Islet precursor cell (in vitro differentiated cells): ENCODE measurements around the gene ZNF197.
"Not testable (repeated sequence)": the region's sequence is repeated elsewhere in the genome, so short reads cannot be mapped to it uniquely, and the experiment has no call there.

Source experiments
- DNase-seq: peaks from one replicate; pipeline ENCODE4 v3.0.0-alpha.2; 2018

ZNF197 gene

DNA sequence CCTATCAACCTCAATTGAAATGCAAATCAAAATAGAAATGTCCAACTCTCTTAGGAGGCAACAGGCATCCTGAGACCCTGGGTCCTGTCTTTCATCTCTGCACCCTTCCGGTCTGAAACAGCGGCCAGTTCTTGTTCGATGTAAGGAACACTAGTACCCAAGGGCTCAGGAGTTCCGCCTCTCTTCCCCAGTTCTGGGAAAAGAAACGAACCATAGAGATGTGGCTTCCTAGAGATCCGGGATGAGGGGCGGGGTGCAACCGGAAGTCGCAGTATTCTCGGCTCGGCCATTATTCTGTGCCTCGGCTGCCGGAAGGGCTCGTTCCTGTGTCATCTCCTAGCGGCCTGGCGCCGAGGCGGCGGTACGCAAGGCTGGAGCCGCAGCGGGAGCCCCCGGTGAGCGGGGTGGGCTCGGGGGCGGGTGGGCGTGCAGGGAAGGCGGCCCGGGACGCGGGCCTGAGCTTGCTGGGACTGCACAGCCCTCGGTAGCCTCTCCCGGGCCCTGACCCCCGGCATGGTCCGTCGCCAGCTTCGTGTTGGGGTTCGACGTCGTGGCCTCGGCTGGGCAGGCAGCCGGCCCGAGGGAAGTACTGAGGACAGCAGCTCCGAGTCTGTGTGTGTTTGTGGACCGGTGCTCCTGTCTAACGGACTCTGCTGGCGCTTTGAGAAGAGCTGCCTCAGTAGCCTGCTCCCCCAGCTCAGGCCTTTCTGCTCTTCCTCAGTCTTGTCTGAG, at the start of gene ZNF197:
ZNF197 (plus strand) TSS at position 288 of the 732 bp plus-strand sequence. CDS start 4,119 bp downstream, outside the sequence.
- peak; percentile 94 for DNase-seq

DNA sequence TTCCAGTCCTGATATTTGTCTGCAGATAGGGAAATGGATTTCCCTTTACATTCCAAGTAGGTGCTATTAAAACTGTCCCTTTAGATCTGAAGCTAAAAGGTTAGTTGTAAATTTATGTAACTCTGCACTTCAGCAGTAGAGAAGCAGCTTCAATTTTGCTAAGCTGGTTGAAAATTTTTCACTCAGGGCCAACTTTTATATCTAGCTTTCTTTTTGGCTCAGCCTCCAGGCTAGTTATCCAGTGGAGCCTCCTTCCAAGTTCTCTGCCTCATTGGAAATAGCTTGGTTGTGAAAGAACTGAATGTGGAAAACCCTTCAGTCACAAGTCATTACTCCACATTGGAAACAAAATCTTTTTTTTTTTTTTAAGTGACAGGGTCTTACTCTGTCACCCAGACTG, 48.2 kb upstream of the ZNF197 start:
- no peak for DNase-seq

DNA sequence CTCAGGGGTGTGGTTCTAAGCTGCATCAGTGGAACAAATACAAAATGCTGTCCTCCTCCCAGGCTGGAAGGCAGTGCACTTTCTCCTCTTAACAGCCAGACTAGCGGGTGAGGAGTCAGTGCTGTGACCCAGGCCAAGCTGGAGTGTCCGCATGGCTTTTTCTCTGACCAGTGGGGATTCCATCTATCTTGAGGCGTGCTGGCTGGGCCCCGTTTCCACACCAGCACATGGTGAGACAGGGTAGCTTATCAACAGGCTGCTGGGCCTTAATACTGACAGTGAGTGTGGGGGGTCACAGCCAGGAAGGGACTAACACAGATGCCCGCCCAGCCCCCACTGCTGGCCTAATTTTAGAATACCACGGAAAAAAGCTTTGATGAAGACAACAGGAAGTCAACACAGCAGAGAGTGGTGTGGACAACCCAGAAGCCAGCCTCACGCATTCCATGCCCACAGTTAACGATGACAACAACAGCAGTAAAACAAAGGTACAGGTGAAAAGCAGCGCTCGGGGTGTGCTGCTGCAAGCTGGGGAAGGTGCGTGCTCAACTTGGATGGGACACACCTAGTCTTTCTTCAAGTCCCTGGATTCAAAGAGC, 47.4 kb upstream of the ZNF197 start:
- not testable (repeated sequence) for DNase-seq

DNA sequence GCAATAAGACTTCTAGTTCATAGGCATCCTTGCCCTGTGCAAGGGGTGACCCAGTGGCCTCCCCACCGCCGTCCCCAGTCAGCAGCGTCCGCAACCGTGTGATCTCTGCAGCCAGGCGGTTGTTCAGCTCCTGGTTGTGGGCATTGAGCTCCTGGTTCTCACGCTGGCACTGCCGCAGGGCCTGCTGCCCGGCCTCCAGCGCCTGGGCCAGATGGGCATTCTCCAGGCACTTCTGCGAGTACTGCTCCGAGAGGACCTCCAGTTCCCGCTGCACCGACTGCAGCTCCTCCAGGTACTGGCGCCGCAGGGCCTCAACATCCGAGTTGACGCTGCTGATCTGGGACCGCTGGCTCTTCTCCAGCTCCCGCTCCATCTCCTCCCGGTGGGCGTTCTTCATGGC, 46.5 kb upstream of the ZNF197 start:
- DNase-seq = not testable (repeated sequence)

DNA sequence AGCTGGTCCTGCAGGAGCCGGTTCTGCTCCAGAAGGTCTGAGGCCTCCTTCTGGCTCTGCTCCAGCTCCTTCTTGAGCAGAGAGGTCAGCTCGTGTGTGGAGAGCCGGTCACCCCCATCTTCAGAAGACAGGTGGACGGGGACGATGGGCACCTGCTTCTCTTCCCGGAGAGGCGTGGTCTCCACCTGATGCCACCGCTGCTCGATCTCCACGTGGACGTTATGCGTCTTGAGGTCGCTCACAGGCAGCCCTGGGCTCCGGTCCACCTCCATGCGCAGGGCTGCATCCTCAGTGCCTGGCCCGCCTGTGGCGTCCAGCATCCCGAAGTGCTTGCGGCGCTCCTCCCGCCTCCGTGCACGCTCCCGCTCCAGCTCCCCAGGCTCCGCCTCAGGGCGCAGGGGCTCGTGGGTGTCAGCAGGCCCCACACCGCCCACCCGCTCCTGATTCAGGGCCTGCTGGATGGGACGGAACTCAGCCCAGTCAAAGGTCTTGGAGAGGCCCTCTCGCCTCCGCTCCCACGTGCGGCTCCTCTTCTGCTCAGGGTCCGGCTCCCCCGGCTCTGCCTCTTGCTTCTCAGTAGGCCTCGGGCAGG, 45.8 kb upstream of the ZNF197 start:
- DNase-seq = not testable (repeated sequence)

DNA sequence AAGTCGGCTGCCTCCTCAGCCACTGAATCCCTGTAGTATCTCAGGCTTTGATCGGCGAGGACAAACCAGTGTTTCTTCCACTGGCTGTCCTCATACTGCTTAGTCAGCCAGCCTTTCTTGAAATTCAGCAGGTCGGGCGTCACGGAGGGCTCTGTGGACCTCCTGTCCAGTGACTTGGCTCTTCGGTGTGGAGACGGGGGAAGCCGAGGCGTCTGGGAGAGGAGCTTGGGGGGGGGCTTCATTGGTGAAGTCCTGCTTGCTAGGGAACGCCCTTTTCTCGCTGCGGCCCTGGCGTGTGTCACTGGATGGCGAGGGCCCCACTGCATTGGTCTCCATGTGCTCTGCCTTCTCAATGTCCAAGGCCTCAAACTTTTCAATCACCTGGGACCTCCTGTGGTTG, 45.1 kb upstream of the ZNF197 start:
- not testable (repeated sequence) for DNase-seq

DNA sequence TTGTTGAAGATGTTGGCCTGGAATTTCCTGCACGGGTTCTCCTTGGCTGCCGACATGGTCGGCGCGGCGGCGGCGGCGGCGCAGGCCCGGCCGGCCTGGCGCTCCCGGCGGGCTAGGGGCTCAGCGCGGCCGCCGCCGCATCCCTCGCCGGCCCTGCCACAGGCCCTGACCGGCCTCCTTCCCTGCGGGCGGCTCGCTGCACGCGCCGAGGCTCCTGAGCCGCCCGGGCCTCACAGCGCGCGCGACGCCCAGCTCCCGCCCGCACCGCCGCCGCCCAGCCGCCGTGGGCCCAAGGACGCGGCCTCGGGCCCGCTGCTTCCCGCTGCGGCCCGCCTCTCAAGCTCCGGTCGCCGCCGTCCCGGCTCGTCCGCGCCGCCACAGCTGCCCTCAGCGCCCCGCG, 43.9 kb upstream of the ZNF197 start:
- not testable (repeated sequence) for DNase-seq

DNA sequence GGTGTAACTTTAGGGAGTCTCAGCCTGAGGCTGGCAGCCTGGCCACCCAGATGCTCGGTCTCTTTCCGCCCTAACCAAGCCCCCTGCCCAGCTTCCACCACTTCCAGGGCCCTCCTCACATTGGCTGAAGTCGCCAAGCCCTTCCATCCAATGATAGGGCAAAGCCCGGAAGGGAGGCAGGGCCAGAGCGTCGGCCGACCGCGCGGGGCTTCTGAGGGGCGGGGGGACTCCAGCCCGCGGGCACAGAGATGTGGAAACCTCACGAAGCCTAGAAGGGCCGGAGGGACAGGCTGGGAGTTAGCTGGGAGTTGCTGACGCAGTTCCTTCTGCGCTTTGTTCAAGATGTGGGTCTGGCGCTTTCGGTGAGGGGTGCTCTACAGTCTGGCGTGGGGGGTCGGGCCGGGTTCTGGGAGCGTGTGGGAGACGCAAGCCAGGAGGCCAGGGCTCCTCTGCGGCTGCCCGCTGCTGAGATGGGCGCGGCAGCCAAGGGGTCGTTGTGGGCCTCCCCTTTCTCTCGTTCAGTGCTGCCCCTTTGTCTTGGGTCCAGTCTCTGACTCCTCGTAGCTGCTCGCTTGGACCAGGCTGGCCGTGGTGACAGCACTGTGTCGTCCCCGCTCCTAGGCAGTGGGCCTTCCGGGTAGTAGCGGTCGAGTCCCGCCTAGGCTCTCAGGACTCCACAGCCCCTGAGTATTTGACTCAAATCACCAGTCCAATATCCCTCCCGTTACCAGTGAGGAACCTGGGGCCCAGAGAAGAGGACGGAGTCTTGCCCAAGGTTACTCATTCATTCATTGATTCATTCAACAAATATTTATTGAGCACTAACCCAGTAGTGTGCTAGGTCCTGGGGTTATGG, 40.0 kb upstream of the ZNF197 start, which contains the start of gene ZNF660:
ZNF660 (plus strand) TSS at position 319 of the 856 bp plus-strand sequence. CDS start 9,230 bp downstream, outside the sequence.
- DNase-seq = peak; percentile 96

DNA sequence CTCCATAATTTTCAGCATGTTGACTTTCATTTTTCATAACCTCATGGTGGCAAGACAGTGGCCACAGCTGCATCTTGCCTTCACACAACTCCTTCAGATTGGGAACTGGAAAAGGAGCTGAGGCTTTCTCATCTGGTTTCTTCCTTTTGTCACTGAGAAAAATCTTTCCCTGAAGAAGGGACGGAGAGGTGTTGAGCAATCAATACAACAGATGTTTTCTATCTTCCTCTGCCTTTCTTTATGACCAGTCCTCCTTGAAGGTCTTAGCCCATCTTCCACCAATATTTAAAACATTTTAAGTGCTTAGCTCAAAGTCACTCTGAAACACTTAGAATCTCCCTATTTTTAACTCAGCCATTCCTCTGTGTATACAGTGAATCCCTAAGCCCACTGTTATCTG, 28.2 kb upstream of the ZNF197 start:
- no peak for DNase-seq

DNA sequence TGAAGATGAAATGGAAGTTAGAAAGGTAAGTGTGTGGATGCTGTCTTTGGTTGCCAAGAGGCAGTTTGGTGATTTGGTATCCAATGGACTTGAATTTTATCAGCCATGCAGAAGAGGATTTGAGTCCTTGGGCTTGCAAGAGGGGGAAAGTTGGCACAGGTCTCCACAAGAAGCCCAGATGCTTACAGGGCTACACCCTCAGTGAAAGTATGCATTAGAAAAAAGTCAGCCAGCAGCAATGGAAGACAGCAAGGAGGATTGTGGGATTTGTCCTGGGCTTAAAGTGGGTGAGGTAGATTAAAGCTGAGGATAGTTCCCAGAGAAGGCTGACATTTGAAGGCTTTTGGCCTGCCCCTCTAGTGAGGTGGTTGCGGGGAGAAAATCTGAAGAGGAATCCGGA, 23.1 kb upstream of the ZNF197 start:
- DNase-seq = no peak

DNA sequence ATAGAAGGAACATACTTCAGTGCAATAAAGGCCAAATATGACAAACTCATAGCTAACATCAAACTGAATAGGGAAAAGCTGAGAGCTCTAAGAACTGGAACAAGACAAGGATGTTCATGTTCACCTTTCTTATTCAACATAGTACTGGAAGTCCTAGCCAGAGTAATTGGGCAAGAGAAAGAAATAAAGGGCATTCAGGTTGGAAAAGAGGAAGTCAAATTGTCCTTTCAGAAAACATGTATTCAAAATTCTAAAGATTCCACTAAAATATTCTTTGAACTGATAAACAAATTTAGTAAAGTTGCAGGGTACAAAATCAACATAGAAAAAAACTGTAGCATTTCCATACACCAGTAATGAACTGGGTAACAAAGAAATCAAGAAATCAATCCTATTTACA, 12.2 kb upstream of the ZNF197 start:
- no peak for DNase-seq

DNA sequence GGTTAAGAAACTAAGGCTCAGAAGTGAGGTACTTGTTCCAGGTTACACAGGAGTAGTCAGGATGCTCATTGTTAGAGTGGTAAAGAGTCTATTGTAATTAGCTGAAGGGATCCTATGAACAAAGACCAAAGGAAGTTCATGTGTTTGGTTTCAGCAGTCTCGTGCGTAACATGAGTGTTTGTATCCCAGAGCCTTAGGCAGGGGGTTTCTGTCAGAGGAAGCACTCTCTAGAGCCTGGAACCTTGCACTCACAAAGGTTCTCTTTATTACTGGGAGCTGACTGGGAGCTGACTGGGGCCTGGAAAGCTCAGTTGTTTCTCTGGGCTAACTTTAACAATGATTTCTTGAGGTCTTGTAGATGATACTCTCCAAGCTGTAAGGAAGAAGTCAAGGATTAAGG, 3.9 kb downstream of the ZNF197 start:
- DNase-seq = no peak

DNA sequence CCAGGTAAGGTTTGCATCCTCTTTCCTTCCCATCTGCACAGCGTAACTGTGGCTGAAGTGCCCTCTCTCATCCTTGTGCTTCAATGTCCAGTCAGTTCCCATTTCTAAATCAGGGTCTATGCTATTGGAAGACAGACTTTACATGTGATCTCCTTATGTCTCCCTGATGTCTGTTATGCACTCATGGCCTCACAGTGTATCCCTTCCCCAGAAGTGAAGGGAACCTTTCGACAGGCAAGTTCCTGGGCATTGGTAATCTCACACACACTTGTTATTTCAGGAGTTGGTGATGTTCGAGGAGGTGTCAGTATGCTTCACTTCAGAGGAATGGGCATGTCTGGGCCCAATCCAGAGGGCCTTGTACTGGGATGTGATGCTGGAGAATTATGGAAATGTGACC, 7.4 kb downstream of the ZNF197 start:
- no peak for DNase-seq

DNA sequence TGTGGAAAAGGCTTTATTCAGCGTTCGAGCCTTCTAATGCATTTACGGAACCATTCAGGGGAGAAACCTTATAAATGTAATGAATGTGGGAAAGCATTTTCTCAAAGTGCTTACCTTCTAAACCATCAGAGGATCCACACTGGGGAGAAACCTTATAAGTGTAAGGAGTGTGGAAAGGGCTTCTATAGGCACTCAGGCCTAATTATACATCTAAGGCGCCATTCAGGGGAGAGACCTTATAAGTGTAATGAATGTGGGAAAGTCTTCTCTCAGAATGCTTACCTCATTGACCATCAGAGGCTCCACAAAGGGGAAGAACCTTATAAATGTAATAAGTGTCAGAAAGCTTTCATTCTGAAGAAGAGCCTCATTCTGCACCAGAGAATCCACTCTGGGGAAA, 17.5 kb downstream of the ZNF197 start:
- DNase-seq = no peak

DNA sequence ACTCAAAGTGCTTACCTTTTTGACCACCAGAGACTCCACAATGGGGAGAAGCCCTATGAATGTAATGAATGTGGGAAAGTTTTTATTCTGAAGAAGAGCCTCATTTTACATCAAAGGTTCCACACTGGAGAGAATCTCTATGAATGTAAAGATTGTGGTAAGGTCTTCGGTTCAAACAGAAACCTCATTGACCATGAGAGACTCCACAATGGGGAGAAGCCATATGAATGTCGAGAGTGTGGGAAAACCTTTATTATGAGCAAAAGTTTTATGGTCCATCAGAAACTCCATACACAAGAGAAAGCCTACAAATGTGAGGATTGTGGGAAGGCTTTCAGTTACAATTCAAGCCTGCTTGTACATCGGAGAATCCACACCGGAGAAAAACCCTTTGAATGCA, 18.2 kb downstream of the ZNF197 start:
- DNase-seq = no peak

DNA sequence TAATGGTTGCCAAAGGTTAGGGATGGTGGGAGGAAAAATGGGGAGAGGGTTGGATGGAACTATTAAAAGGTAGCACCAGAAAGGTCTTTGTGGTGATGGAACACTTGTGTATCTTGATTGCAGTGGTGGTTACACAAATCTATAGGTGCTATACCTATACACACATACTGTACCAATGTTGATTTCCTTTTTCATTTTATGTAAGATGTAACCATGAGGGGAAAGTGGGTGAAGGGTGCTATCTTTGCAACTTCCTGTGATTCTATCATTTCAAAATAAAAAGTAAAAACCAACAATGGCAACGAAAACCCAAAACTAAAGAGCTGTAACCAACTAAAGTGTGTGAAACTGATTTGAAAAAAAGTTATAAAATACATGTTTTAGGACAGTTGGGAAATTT, 22.9 kb downstream of the ZNF197 start:
- no peak for DNase-seq

DNA sequence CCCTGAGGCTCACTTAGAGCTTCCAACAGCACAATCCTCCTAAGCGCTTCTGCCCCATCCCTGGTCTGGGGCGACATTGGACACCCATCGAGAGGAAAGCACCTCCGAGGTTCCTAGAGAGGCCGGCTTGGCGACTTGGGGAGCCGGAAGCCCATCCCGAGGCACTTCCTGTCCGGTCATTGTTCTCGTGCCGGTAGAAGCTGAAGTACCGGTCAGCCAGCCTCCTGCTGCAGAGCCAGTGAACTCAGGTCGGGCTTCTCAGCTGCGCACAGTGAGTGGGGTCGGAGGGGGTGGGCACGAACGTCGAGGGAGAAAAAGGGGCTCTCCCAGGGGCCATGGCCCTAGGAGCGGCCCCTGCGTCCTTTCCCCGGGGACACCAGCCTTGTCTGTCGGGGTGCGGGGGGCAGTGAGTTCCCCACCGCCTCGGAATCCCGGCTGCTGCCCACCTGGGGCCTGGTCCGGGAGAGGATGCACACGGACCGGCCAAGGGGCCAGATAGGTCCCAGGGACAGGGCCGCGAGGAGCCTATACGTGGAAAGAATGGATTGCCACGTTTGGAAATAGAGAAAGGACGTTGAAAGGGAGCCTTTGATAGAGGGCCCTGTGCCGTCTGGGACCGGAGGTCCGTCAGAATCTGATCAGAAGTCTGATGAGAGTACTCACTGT, 23.9 kb downstream of the ZNF197 start, which contains the start of gene ZNF35:
ZNF35 (plus strand) TSS at position 169 of the 666 bp plus-strand sequence. CDS start 2,336 bp downstream, outside the sequence.
- DNase-seq = peak; percentile 94

DNA sequence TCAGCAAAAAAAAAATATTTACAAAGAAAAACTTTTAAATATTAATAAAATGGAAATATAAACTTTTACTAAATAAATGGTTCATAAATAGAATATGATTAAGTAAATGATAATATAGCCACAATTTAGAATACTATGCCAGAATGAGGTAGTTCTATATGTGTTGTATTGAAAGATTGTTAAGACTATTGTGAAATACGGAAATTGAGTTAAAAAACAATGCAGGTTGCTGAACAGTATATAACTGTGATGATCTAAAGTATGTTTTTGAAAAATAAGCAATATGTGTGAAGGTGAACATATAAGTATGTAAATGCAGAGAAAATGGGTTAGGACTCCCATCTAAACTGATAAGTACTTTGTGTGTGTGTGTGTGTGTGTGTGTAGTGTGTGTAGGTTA, 24.9 kb downstream of the ZNF197 start:
- DNase-seq = no peak

DNA sequence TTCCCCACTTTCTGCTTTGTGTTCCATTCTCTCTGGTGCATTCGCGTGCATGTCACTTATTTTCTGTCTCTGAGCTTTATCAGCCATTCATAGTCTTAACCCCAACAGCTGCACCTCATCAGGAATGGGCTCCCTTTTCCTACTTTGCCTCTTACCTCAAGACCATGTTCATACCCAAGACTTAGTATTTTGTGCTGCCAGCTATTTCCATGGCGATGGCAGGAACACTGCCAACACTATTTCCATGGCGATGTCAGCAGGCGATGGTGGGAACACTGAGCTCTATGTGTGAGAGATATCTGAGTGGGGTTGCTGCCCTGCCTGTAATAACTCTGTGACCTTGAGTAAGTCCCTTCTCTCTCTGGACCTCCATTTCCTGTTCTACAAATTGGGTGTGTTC, 29.2 kb downstream of the ZNF197 start:
- no peak for DNase-seq

DNA sequence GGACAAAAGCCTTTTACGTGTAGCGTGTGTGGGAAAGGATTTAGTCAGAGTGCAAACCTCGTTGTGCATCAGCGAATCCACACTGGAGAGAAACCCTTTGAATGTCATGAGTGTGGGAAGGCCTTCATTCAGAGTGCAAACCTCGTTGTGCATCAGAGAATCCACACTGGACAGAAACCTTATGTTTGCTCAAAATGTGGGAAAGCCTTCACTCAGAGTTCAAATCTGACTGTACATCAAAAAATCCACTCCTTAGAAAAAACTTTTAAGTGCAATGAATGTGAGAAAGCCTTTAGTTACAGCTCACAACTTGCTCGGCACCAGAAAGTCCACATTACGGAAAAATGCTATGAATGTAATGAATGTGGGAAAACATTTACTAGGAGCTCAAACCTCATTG, 34.2 kb downstream of the ZNF197 start:
- DNase-seq = no peak

DNA sequence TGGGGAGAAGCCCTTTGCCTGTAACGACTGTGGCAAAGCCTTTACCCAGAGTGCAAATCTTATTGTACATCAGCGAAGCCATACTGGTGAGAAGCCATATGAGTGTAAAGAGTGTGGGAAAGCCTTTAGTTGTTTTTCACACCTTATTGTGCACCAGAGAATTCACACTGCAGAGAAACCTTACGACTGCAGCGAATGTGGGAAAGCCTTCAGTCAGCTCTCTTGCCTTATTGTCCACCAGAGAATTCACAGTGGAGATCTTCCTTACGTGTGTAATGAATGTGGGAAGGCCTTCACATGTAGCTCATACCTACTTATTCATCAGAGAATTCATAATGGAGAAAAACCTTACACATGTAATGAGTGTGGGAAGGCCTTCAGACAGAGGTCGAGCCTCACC, 34.6 kb downstream of the ZNF197 start:
- DNase-seq = no peak

DNA sequence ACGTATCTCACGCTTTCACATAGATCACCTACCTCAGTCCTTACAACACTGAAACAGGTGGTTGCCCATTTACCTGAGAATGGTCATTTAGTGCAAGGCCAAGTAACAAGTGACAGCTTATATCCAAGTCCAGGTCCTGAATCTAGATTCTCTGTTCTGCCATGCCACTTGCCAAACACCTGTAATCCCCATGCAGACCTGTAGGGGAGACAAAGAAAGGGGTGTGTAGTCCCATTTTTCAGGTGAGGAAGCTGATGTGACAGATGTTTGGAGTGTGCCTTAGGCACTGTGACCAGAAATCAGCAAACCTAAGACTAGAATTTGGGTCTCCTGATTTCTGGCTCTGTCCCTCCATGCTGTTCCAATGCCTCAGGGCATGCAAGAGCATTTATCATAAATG, 36.4 kb downstream of the ZNF197 start:
- DNase-seq = no peak

DNA sequence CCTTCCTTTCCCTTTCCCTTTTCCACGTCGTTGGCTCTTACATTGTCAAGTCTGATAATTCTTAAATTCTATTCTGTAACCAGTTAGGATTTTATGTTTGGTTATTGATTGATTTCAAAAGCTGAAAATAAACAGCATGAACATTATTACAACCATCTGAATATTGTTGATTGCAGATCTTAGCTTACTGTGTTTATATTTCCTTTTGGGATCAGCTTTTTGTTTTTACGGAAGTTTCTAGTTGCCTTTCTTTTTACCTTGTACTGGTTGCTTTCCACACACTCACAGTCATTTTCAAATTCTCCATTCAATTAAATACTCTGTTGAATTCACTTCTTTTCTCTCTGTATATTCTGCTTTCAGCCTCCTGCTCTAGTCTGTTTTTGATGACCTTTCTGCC, 40.3 kb downstream of the ZNF197 start:
- no peak for DNase-seq
